ENCODE results near the gene MGAT4A.

DNA sequence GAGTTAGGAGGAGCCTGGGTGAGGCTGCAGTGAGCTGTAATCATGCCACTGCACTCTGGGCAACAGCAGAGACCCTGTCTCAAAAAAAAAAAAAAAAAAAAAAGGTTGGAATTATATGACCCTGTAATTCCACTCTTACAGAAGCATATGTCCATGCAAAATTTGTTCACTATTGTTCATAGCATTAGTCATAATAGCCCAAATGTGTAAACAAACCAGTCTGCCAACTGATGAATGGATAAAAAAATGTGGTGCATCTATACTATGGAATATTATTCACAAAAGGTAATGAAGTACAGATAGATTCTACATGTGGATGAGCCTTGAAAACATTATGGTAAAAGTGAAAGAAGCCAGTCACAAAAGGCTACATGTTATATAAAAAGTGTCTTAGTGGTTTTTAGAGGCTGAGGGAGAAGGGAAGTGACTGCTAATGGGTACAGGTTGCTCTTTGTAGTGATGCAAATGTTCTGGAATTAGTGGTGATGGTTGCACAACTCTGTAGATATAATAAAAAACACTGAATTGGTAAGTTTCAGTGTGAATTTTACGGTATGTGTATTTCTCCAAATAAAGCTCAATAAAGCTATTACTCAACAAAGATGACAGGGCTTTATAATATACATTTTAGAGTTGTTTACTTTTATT lies 132.0 kb downstream of the MGAT4A start:
- TF ChIP-seq, protein P1, sequence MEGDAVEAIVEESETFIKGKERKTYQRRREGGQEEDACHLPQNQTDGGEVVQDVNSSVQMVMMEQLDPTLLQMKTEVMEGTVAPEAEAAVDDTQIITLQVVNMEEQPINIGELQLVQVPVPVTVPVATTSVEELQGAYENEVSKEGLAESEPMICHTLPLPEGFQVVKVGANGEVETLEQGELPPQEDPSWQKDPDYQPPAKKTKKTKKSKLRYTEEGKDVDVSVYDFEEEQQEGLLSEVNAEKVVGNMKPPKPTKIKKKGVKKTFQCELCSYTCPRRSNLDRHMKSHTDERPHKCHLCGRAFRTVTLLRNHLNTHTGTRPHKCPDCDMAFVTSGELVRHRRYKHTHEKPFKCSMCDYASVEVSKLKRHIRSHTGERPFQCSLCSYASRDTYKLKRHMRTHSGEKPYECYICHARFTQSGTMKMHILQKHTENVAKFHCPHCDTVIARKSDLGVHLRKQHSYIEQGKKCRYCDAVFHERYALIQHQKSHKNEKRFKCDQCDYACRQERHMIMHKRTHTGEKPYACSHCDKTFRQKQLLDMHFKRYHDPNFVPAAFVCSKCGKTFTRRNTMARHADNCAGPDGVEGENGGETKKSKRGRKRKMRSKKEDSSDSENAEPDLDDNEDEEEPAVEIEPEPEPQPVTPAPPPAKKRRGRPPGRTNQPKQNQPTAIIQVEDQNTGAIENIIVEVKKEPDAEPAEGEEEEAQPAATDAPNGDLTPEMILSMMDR (IDR thresholded peaks at IDR 0.05): no peak
- TF ChIP-seq POLR2AphosphoS5 (IDR thresholded peaks at IDR 0.05) (no peak), POLR2A (IDR thresholded peaks at IDR 0.05) (no peak), EP300 (IDR thresholded peaks at IDR 0.05) (no peak)

Measured in suprapubic skin (tissue), 4 donors.